PC-3 (cell line): ENCODE results near the gene PDGFB. TPM values are rescaled to one million over a fixed set of nuclear protein-coding genes. Genes with fewer than 3 reads are reported as not detected.

ENCODE experiments used
- ATAC-seq: fragments of 200-7000 bp; cut with Tn5 transposase; 2 replicates; pipeline ENCODE4 v1.9.1; 2020; ENCODE audit warnings: mild to moderate bottlenecking, moderate library complexity
- BruUV-seq: library from RNA; stranded (reverse); fragments of 400-500 nt; replicated peaks from 2 replicates; lab custom pipeline; 2021; lab: Mats Ljungman, UMichigan
- CTCF ChIA-PET: fragments of 300-600 bp; sonication (Branson Sonifier 250); formaldehyde crosslinking; loops from one replicate; lab custom pipeline; 2022; ENCODE audit warnings: antibody characterized with exemption; lab: Charles Lee
- POLR2A ChIA-PET: fragments of 300-600 bp; sonication (Branson Sonifier 250); formaldehyde crosslinking; loops from one replicate; lab custom pipeline; 2022; ENCODE audit warnings: antibody characterized with exemption; ENCODE audit not compliant: unreplicated experiment; lab: Charles Lee
- DNase-seq: peaks from one replicate; pipeline ENCODE4 v3.0.0-alpha.2; 2015
- H2AFZ ChIP-seq: fragments of 300-600 bp; sonication (generic); 2 replicates; pipeline ENCODE4 v1.6.0; 2016; ENCODE audit warnings: antibody characterized with exemption, low read length
- H3F3A ChIP-seq: fragments of 300-600 bp; sonication (generic); one replicate; pipeline ENCODE4 v1.6.0; 2017; ENCODE audit warnings: antibody characterized with exemption, low read length, control low read depth, mild to moderate bottlenecking; ENCODE audit not compliant: unreplicated experiment
- H3K27ac ChIP-seq: fragments of 300-600 bp; sonication (generic); 2 replicates; pipeline ENCODE4 v1.5.1; 2016; ENCODE audit warnings: mild to moderate bottlenecking, low read length
- H3K27me3 ChIP-seq: fragments of 300-600 bp; sonication (generic); 2 replicates; pipeline ENCODE4 v1.6.1; 2016; ENCODE audit warnings: low read length, mixed read lengths
- H3K36me3 ChIP-seq: fragments of 300-600 bp; sonication (generic); 2 replicates; pipeline ENCODE4 v1.6.1; 2016; ENCODE audit warnings: low read depth, mixed run types, low read length, mixed read lengths
- H3K4me1 ChIP-seq: fragments of 300-600 bp; sonication (generic); 2 replicates; pipeline ENCODE4 v1.5.1; 2016; ENCODE audit warnings: low read length; ENCODE audit not compliant: insufficient read depth
- H3K4me2 ChIP-seq: fragments of 300-600 bp; sonication (generic); 2 replicates; pipeline ENCODE4 v1.6.0; 2016; ENCODE audit warnings: low read length
- H3K4me3 ChIP-seq: fragments of 300-600 bp; sonication (generic); 2 replicates; pipeline ENCODE4 v1.5.1; 2016; ENCODE audit warnings: mild to moderate bottlenecking, low read length, mixed read lengths
- H3K79me2 ChIP-seq: fragments of 300-600 bp; sonication (generic); 2 replicates; pipeline ENCODE4 v1.6.1; 2017; ENCODE audit warnings: low read length, mixed read lengths
- H3K9ac ChIP-seq: fragments of 300-600 bp; sonication (generic); 2 replicates; pipeline ENCODE4 v1.6.0; 2016; ENCODE audit warnings: mild to moderate bottlenecking, low read length
- H3K9me2 ChIP-seq: fragments of 300-600 bp; sonication (generic); replicated peaks from 2 replicates; pipeline ENCODE4 v1.6.1; 2016; ENCODE audit warnings: mixed run types, low read length, mixed read lengths
- H3K9me3 ChIP-seq: fragments of 300-600 bp; sonication (generic); 2 replicates; pipeline ENCODE4 v1.6.1; 2016; ENCODE audit warnings: low read length, mixed read lengths
- H4K20me1 ChIP-seq: fragments of 300-600 bp; sonication (generic); 2 replicates; pipeline ENCODE4 v1.6.1; 2016; ENCODE audit warnings: low read length, mixed read lengths
- EZH2 ChIP-seq: fragments of 300-600 bp; sonication (generic); IDR thresholded peaks from one replicate; pipeline ENCODE4 v1.6.1; 2017; ENCODE audit warnings: antibody characterized with exemption, mild to moderate bottlenecking, low read length; ENCODE audit not compliant: unreplicated experiment
- EZH2phosphoT487 ChIP-seq: fragments of 300-600 bp; sonication (generic); IDR thresholded peaks from 2 replicates; pipeline ENCODE4 v1.6.1; 2018; ENCODE audit warnings: mild to moderate bottlenecking, antibody characterized with exemption, low read length, borderline replicate concordance
- intact Hi-C: fragments of 100-400 bp; cut with micrococcal nuclease; formaldehyde crosslinking; loops from 2 replicates; pipeline ENCODE4 v1.9.0; 2023
- total RNA-seq: library from RNA; depleted of rRNA; stranded (reverse); fragments of >200 nt; gene quantifications from 2 replicates; pipeline ENCODE4 v1.2.3, GENCODE V29; 2014
- TF ChIP-seq, protein P1 (sequence below): fragments of 300-600 bp; sonication (generic); conservative IDR thresholded peaks from 2 replicates; pipeline ENCODE4 v1.5.1; 2017; ENCODE audit warnings: antibody characterized with exemption, low read depth, mild to moderate bottlenecking, low read length

The PDGFB gene
- total RNA-seq, 1 experiment from 2014 or later: 33.1 TPM

DNA sequence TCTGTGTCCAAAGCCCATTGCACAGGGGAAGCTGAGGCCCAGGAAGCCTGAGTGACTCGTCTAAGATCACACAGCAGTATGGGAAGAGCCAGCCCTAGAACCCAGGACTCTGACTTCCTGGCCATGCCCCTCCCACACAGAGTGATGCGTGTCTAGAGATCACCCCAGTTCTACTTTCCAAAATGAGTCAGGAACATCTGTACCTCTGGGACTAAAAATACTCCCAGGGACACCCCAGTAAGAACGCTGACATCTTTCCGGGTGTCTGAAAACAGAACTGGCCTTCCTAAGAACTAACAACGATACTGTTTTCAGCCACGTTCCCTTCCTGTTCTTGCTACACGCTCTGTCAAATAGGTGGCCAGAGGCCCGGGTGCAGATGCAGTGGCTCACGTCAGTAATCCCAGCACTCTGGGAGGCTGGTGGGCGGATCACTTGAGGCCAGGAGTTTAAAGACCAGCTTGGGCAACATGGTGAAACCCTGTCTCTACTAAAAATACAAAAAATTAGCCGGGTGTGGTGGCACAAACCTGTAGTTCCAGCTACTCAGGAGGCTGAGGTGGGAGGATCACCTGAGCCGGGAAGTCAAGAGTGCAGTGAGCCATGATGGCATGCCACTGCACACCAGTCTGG is 21.7 kb upstream of the PDGFB start:
- intact Hi-C loops: no loop called here
- Histone ChIP-seq H4K20me1 (no peaks in the 10 kb centered on the region), H3K9ac (no peak overlapping the region), H2AFZ (no peak overlapping the region), H3F3A (no peaks in the 10 kb centered on the region), H3K4me1 (no peaks in the 10 kb centered on the region), H3K4me2 (no peak overlapping the region), H3K27ac (no peak overlapping the region), H3K27me3 (no peaks in the 10 kb centered on the region), H3K36me3 (no peaks in the 10 kb centered on the region), H3K79me2 (no peaks in the 10 kb centered on the region), H3K9me3 (no peaks in the 10 kb centered on the region), H3K4me3 (no peak overlapping the region), H3K9me2 (no peaks in the 10 kb centered on the region)
- ChIA-PET CTCF (no interaction called here), POLR2A (no interaction called here)
- DNase-seq (no peak), ATAC-seq (no peak)
- no peak for TF ChIP-seq EZH2
- no peak for TF ChIP-seq EZH2phosphoT487
- TF ChIP-seq, protein P1, sequence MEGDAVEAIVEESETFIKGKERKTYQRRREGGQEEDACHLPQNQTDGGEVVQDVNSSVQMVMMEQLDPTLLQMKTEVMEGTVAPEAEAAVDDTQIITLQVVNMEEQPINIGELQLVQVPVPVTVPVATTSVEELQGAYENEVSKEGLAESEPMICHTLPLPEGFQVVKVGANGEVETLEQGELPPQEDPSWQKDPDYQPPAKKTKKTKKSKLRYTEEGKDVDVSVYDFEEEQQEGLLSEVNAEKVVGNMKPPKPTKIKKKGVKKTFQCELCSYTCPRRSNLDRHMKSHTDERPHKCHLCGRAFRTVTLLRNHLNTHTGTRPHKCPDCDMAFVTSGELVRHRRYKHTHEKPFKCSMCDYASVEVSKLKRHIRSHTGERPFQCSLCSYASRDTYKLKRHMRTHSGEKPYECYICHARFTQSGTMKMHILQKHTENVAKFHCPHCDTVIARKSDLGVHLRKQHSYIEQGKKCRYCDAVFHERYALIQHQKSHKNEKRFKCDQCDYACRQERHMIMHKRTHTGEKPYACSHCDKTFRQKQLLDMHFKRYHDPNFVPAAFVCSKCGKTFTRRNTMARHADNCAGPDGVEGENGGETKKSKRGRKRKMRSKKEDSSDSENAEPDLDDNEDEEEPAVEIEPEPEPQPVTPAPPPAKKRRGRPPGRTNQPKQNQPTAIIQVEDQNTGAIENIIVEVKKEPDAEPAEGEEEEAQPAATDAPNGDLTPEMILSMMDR: no peak
- BruUV-seq: no TSS peak

DNA sequence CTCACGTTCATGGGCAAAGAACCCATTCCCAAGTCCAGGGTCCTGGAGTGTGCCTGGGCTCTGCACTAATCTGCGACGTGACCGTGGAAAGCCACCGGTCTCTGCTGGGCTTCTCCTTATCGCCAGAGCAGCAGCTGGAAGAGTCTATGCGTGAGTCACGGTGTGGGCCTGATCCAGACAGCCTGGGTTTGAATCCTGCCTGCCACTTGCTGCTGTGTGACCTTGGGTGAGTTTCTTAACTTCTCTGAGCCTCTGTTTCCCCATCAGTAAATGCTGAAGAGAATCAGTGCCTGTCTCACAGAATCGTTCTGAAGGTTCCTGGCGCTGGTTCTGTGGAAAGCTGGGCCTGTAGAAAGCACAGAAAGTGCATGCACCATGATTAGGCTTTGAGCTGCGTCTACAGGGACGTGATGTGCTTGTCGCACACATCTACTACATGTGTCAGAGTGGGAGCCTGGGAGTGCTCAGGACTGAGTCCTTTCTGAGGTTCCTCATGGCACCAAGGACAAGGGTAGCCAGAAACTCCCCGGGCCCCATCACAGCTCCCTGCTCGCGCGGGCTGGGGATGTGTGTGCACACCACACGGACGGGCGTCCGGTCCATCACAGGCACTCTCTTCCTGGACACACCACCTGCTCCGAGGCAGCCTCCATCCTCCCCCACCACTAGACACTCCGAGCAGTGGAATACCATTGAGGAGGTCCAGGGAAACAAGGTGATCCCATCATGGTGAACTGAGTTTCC is 20.5 kb upstream of the PDGFB start:
- ATAC-seq: no peak
- H3K9ac ChIP-seq: no peak overlapping the region
- no peaks in the 10 kb centered on the region for H3K79me2 ChIP-seq
- H3K4me1 ChIP-seq: no peaks in the 10 kb centered on the region
- H4K20me1 ChIP-seq: no peaks in the 10 kb centered on the region
- ChIA-PET POLR2A (no interaction called here), CTCF (interaction anchor here (0.6 kb wide), 1 partner anchor 41 kb away, joined by 3 read pairs; no protein-coding TSS in a partner anchor)
- H3K9me3 ChIP-seq: no peaks in the 10 kb centered on the region
- BruUV-seq: no TSS peak
- H3K27ac ChIP-seq: no peak overlapping the region
- H3K9me2 ChIP-seq: no peaks in the 10 kb centered on the region
- no peak for DNase-seq
- no peaks in the 10 kb centered on the region for H3K27me3 ChIP-seq
- H3K36me3 ChIP-seq: no peaks in the 10 kb centered on the region
- intact Hi-C loops: no loop called here
- TF ChIP-seq EZH2phosphoT487 (no peak), EZH2 (no peak)
- TF ChIP-seq, protein P1: no peak
- no peak overlapping the region for H3K4me3 ChIP-seq
- H3F3A ChIP-seq: no peaks in the 10 kb centered on the region
- H3K4me2 ChIP-seq: no peak overlapping the region
- no peak overlapping the region for H2AFZ ChIP-seq
